Erythroblast (primary cell): ENCODE data around the gene PEX12.

Experiments
- GATA1 ChIP-seq: IDR thresholded peaks from 2 replicates; pipeline ENCODE4 v1.6.1; 2011; ENCODE audit warnings: low read depth, mild to moderate bottlenecking, control low read depth, low read length, moderate library complexity
- POLR2A ChIP-seq: IDR thresholded peaks from 2 replicates; pipeline ENCODE4 v1.6.1; 2011; ENCODE audit warnings: mild to moderate bottlenecking, low read length

DNA sequence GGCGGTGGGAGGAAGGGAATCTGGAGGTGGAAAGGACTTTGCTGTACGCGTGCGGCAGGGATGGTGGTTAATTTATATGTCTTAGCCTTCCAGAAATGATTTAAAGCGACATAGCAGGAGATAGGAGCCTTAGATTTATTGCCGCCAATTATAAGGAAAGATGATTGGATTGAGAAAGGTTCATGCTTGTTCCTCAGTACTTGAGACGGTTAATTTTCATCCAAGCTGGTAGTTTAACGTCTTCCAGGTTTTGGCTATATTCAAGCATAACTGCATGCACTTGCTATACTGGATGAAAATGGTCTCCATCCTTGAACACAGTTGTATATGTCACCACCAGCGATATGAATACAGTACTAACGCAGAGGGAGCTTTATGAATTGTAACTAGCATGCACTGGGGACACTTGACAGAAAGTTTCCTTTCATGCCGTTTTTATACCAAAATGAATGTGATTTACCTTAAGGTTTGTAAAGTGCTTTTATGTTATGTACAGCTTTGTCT is 610 bp upstream of the PEX12 start:
- TF ChIP-seq POLR2A (no peak), GATA1 (no peak)
